Measurements from ENCODE around the gene RBM33.

DNA sequence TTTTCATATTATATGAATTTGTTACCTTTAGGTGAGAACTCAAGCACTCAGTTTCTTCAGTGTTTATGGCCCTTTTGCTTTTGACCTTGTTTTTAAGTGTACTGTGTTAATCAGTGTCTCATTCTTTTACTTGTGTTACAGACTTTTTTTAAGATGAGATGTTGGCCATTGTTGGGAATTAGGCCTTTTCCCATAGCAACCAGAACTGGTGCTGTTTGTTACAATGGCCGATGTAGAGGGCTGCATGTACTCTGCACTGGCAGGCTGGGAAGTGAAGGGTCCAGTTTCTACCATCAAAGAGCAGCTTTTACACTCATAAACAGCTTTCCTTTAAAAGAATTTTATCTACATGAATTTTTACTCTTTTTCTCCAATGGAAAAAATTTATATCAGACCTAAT lies 102.7 kb downstream of the RBM33 start:
- TF ChIP-seq, protein P1, sequence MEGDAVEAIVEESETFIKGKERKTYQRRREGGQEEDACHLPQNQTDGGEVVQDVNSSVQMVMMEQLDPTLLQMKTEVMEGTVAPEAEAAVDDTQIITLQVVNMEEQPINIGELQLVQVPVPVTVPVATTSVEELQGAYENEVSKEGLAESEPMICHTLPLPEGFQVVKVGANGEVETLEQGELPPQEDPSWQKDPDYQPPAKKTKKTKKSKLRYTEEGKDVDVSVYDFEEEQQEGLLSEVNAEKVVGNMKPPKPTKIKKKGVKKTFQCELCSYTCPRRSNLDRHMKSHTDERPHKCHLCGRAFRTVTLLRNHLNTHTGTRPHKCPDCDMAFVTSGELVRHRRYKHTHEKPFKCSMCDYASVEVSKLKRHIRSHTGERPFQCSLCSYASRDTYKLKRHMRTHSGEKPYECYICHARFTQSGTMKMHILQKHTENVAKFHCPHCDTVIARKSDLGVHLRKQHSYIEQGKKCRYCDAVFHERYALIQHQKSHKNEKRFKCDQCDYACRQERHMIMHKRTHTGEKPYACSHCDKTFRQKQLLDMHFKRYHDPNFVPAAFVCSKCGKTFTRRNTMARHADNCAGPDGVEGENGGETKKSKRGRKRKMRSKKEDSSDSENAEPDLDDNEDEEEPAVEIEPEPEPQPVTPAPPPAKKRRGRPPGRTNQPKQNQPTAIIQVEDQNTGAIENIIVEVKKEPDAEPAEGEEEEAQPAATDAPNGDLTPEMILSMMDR (optimal IDR thresholded peaks at IDR 0.05 in 1 of 3, IDR thresholded peaks at IDR 0.05 in 1 of 3, conservative IDR thresholded peaks at IDR 0.05 in 1 of 3; ENCODE audit: extremely low read depth in 1 of 3, insufficient read depth in 2 of 3, low read length in 3 of 3) = no peak
- no peak for TF ChIP-seq EZH2 (IDR thresholded peaks at IDR 0.05; ENCODE audit: low read length)
